Upper lobe of right lung (tissue), 1 donor: ENCODE results near the gene MYBBP1A. TPM values are rescaled to one million over a fixed set of nuclear protein-coding genes. Genes with fewer than 3 reads are reported as not detected.

Experiments used
- ATAC-seq: fragments of 200-7000 bp; cut with Tn5 transposase; one replicate; pipeline ENCODE4 v1.9.1; 2020; ENCODE audit warnings: mild to moderate bottlenecking, moderate library complexity
- DNase-seq: peaks from one replicate; pipeline ENCODE4 v3.0.0-alpha.2; 2020
- H3K27ac ChIP-seq: fragments of 200-600 bp; one replicate; pipeline ENCODE4 v1.8.0; 2022
- H3K27me3 ChIP-seq: fragments of 200-600 bp; one replicate; pipeline ENCODE4 v1.8.0; 2022; ENCODE audit warnings: mild to moderate bottlenecking
- H3K36me3 ChIP-seq: fragments of 200-600 bp; one replicate; pipeline ENCODE4 v1.8.0; 2022
- H3K4me1 ChIP-seq: fragments of 200-600 bp; one replicate; pipeline ENCODE4 v1.8.0; 2022
- H3K4me3 ChIP-seq: fragments of 200-600 bp; one replicate; pipeline ENCODE4 v1.8.0; 2022; ENCODE audit warnings: mild to moderate bottlenecking
- H3K9me3 ChIP-seq: fragments of 200-600 bp; one replicate; pipeline ENCODE4 v1.8.0; 2022
- intact Hi-C: fragments of 100-400 bp; cut with DNase I; formaldehyde crosslinking; loops from one replicate; pipeline ENCODE4 v1.11.0; 2022
- total RNA-seq: library from RNA; stranded (reverse); fragmentation: NEBNext Ultra II Directional; extraction: Animal tissue kit (Norgen Biotek cat#: 25700); gene quantifications from one replicate; pipeline ENCODE4 v1.2.1, GENCODE V29; 2021
- TF ChIP-seq, protein P1 (sequence below): fragments of 200-600 bp; IDR thresholded peaks from one replicate; pipeline ENCODE4 v1.8.0; 2022; ENCODE audit warnings: antibody characterized with exemption
- donor health status: DM: no; HTN: yes; CAD: no; lungs with severe emphysema.

Gene MYBBP1A
- total RNA-seq, 1 donor from 2014 or later: 46.7 TPM

DNA sequence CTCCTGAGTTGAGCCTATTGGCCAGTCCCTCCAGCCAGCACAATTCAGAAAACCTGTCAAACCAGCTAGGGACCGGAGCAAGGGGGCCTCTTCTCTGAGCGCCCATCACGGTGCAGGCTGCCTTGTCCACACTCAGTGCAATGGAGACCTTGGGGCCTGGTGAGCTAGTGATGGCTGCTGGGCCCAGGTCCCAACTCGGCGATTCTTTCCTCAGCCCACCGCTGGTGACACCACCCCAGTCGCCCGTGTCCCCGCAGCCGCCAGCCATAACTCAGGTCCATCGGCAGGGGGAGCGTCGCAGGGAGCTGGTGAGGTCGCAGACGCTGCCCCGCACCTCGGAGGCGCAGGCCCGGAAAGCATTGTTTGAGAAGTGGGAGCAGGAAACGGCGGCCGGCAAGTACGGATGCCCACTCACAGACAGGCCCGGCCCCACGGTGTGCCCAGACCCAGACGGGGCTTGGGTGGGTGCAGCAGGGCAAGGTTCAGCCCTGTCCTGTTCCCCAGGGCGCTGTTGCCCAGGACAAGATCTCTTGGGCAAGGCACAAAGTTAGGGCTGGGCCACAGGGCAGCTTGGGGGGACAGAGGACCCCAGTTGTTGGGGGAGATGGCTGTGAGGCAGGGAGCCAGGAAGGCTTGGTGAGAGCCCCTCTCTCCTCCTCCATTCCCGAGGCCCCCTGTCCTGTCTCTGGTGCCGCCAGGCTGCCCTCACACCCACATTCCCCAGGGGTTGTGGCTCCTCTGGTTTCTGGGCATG is 39.9 kb upstream of the MYBBP1A start:
- H3K27me3 ChIP-seq: no peaks in the 10 kb centered on the region
- DNase-seq: peak; percentile 81
- H3K4me3 ChIP-seq: peak overlapping the region; percentile 10
- ATAC-seq: peak; percentile 71
- TF ChIP-seq, protein P1, sequence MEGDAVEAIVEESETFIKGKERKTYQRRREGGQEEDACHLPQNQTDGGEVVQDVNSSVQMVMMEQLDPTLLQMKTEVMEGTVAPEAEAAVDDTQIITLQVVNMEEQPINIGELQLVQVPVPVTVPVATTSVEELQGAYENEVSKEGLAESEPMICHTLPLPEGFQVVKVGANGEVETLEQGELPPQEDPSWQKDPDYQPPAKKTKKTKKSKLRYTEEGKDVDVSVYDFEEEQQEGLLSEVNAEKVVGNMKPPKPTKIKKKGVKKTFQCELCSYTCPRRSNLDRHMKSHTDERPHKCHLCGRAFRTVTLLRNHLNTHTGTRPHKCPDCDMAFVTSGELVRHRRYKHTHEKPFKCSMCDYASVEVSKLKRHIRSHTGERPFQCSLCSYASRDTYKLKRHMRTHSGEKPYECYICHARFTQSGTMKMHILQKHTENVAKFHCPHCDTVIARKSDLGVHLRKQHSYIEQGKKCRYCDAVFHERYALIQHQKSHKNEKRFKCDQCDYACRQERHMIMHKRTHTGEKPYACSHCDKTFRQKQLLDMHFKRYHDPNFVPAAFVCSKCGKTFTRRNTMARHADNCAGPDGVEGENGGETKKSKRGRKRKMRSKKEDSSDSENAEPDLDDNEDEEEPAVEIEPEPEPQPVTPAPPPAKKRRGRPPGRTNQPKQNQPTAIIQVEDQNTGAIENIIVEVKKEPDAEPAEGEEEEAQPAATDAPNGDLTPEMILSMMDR: peak; percentile 50
- no peaks in the 10 kb centered on the region for H3K9me3 ChIP-seq
- intact Hi-C loops: no loop called here
- H3K36me3 ChIP-seq: no peaks in the 10 kb centered on the region
- H3K4me1 ChIP-seq: peaks cover 18% of the 10 kb centered on the region
- no peak overlapping the region for H3K27ac ChIP-seq

DNA sequence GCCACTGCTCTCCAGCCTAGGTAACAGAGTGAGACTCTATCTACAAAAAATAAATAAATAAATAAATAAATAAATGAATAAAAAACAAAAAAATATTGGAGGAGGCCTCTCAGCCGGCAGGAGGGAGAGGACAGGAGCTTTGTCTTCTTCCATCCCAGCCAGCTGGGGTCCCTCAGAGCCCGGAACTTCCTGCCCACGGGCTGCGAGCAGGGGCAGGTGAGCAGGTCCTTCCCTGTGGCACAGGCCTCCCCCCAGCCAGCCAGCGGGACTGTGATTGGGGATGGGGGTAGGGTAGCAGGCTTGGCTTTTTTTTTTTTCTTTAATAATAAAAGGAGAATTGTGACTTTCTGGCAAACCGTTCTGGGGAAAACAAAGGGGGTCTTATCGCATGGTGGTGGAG is 39.2 kb upstream of the MYBBP1A start:
- DNase-seq: no peak
- Histone ChIP-seq H3K4me3 (no peak overlapping the region), H3K4me1 (peaks cover 18% of the 10 kb centered on the region), H3K9me3 (no peaks in the 10 kb centered on the region), H3K36me3 (no peaks in the 10 kb centered on the region), H3K27me3 (no peaks in the 10 kb centered on the region), H3K27ac (no peak overlapping the region)
- TF ChIP-seq, protein P1: no peak
- no peak for ATAC-seq
- intact Hi-C loops: no loop called here

DNA sequence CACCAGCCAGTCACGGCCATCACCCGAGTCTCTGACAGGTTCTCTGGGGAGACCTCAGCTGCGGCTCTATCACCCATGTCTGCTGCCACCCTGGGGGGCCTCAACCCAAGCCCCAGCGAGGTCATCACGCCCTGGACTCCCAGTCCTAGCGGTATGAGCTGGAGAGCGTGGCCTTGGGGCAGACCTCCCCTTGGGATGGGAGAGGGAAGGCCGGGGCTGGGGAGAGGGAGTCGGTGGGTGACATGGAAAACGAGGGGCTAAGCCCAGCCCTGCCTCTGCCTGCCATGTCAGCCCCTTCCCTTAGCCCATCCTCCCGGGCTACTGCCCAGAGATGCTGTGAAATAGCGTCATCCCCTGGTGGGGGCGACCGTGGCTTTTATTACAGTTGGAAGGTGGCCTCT is 37.8 kb upstream of the MYBBP1A start:
- intact Hi-C loops: no loop called here
- Histone ChIP-seq H3K36me3 (no peaks in the 10 kb centered on the region), H3K4me1 (peaks cover 14% of the 10 kb centered on the region), H3K9me3 (no peaks in the 10 kb centered on the region), H3K27me3 (no peaks in the 10 kb centered on the region), H3K27ac (no peak overlapping the region), H3K4me3 (no peak overlapping the region)
- TF ChIP-seq, protein P1: no peak
- ATAC-seq: no peak
- no peak for DNase-seq

DNA sequence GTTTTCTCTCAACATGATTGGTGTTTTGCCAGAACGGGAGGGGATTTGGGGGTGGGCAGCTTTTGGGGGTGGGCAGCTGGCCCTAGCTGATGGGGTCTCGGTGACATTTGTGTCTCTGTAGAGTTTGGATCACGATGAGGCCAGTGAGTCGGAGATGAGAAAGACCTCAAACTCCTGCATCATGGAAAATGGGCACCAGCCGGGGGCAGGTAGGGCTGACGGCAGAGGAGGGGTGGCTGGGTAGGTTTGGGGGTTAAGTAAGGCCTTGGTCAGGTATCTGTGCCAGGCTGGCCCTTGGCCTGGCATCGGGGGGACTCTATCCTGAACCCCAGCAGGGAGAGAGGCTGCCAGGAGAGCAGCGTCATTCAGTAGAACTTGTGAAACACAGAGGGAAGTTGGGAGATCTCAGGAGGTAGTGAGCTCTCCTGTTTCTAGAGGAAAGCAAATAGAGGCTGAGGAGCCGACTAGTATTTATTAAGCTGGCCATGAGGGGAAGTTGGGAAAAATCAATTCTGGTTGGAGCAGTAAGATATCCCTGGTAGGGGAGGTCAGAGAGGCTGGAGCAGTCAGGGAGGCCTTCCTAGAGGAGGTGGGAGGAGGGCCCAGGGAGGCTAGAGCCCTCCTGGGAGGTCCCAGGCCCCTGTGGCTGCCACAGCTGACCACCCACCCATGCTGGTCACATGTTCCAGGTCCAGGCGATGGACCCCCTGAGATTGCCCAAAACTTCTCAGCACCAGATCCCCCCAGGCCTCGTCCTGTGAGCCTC is 37.2 kb upstream of the MYBBP1A start:
- H3K4me3 ChIP-seq: no peak overlapping the region
- TF ChIP-seq, protein P1: no peak
- DNase-seq (no peak), ATAC-seq (no peak)
- intact Hi-C loops: no loop called here
- no peak overlapping the region for H3K27ac ChIP-seq
- H3K9me3 ChIP-seq: no peaks in the 10 kb centered on the region
- no peaks in the 10 kb centered on the region for H3K27me3 ChIP-seq
- peaks cover 14% of the 10 kb centered on the region for H3K4me1 ChIP-seq
- H3K36me3 ChIP-seq: no peaks in the 10 kb centered on the region

DNA sequence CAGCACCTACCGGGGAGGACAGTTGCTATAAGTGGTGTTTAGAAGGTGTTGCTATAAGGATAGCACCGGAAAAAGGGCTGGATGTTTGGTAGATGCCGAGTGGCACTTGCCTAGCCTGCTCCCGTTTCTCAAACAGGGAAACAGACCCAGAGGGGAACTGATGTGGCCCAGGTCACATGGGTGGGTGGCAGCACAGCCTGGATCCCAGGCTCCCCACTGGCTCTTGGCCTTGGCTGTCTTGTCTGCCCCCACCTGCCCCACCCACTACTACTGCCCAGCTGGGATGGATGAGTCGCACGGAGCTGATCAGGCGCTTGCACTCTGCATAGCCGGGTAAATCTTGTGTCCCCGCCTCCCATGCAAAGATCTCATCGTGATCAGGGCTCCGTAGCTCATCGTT is 36.3 kb upstream of the MYBBP1A start:
- intact Hi-C loops: no loop called here
- TF ChIP-seq, protein P1: no peak

More for the DNA sequence above, 36.3 kb upstream of the MYBBP1A start:
- Histone ChIP-seq H3K4me3 (no peak overlapping the region), H3K36me3 (no peaks in the 10 kb centered on the region), H3K9me3 (no peaks in the 10 kb centered on the region), H3K27ac (peak overlapping the region; percentile 45), H3K4me1 (peaks cover 14% of the 10 kb centered on the region), H3K27me3 (no peaks in the 10 kb centered on the region)
- ATAC-seq (peak; percentile 64), DNase-seq (no peak)
